ENCODE results near the gene TXNRD3. TPM values are rescaled to one million over a fixed set of nuclear protein-coding genes. Genes with fewer than 3 reads are reported as not detected.

Gene TXNRD3
- total and polyA plus RNA-seq, 2 of the 4 experiments (the other 2 are of a cell fraction): 3.9 to 8.4 TPM

- ATAC-seq (ENCODE audit: low read depth) (no peak), DNase-seq (no peak)
- Histone ChIP-seq H4K8ac (ENCODE audit: low read depth in 2 of 2, low read length in 2 of 2) (no peak overlapping the region), H4K20me1 (ENCODE audit: insufficient read depth, low read length) (no peaks in the 10 kb centered on the region), H3K56ac (ENCODE audit: extremely low read depth, insufficient read depth, low read length) (no peak overlapping the region), H3K9me1 (ENCODE audit: insufficient read depth, low read length) (no peaks in the 10 kb centered on the region), H3K4me2 (ENCODE audit: low read depth, low read length) (no peak overlapping the region), H3K9ac (ENCODE audit: low read depth, low read length) (no peak overlapping the region), H3K9me3 (ENCODE audit: control insufficient read depth, insufficient read depth, low read length) (no peaks in the 10 kb centered on the region), H3K36me3 (ENCODE audit: control insufficient read depth, insufficient read depth, low read length) (no peaks in the 10 kb centered on the region), H3K23ac (ENCODE audit: low read depth, low read length) (no peak overlapping the region), H2AK9ac (replicated peaks; ENCODE audit: low read depth, low read length, poor library complexity) (no peak overlapping the region), H2AK5ac (ENCODE audit: low read depth, low read length) (no peak overlapping the region), H3K18ac (ENCODE audit: low read depth, low read length) (no peak overlapping the region), H3K4me1 (ENCODE audit: control insufficient read depth, insufficient read depth, low read length) (no peaks in the 10 kb centered on the region), H3K27me3 (ENCODE audit: control insufficient read depth, insufficient read depth, low read length) (peaks cover 30% of the 10 kb centered on the region), H4K91ac (ENCODE audit: insufficient read depth, low read depth, low read length) (no peak overlapping the region), H2BK120ac (ENCODE audit: low read depth, low read length) (no peak overlapping the region), H2BK15ac (ENCODE audit: low read depth, low read length) (no peak overlapping the region), H2BK20ac (ENCODE audit: low read depth, low read length) (no peak overlapping the region), H3K4ac (ENCODE audit: low read depth, low read length) (no peak overlapping the region), H3K14ac (replicated peaks; ENCODE audit: low read depth, low read length) (no peak overlapping the region), H4K5ac (ENCODE audit: low read depth, low read length) (no peak overlapping the region), H3K4me3 (ENCODE audit: insufficient read depth, low read depth, low read length) (no peak overlapping the region), H3K79me1 (ENCODE audit: low read depth in 1 of 2, low read length in 2 of 2) (no peaks in the 10 kb centered on the region), H3K27ac (ENCODE audit: insufficient read depth, low read length) (no peak overlapping the region), H2AFZ (replicated peaks; ENCODE audit: low read length, poor library complexity) (no peak overlapping the region), H2BK5ac (ENCODE audit: low read depth, low read length, poor library complexity, severe bottlenecking) (no peak overlapping the region)
- dilution Hi-C loops (cut with HindIII; ENCODE audit: low sequenced_read_pairs, unreplicated experiment): no loop called here
- whole genome bisulfite sequencing, 2 experiments (ENCODE audit: extremely low coverage in 2 of 2, insufficient read length in 1 of 2): 80% methylated on average over 1 of the region's 4 CpGs; no CpG with 5 or more reads in 1 of the 2 experiments
- TF ChIP-seq RCOR1 (IDR thresholded peaks at IDR 0.05; ENCODE audit: insufficient replicate concordance, low read length): no peak
- no peak for TF ChIP-seq CTCF (conservative IDR thresholded peaks at IDR 0.05; ENCODE audit: low read depth, low read length)
- no peak for TF ChIP-seq MXI1 (IDR thresholded peaks at IDR 0.05; ENCODE audit: borderline replicate concordance, low read depth, low read length)
- TF ChIP-seq MAZ (IDR thresholded peaks at IDR 0.05; ENCODE audit: borderline replicate concordance, low read depth, low read length): no peak
- TF ChIP-seq RAD21 (IDR thresholded peaks at IDR 0.05; ENCODE audit: low read length): no peak
- TF ChIP-seq NFE2L2 (IDR thresholded peaks at IDR 0.05; ENCODE audit: low read depth, low read length): no peak
- no peak for TF ChIP-seq SMC3 (IDR thresholded peaks at IDR 0.05; ENCODE audit: low read depth, low read length)
- no peak for TF ChIP-seq CHD1 (IDR thresholded peaks at IDR 0.05; ENCODE audit: low read depth, low read length)
- CTCF ChIA-PET: no interaction called here
- in situ Hi-C loops (cut with MboI; ENCODE audit: low sequenced_read_pairs): no loop called here
- BruUV-seq (replicated peaks): no TSS peak
- POLR2A ChIA-PET (ENCODE audit: unreplicated experiment): no interaction called here
- intact Hi-C loops (cut with micrococcal nuclease): no loop called here
Observed at GRCh38 chr3:126582311-126582710, 72.6 kb downstream of the TXNRD3 start.
